Measurements from ENCODE around the gene DYNC2H1. TPM values are rescaled to one million over a fixed set of nuclear protein-coding genes. Genes with fewer than 3 reads are reported as not detected.

Gene DYNC2H1
- total and polyA plus RNA-seq, 4 donors, result 0.77 to 3.3 (median 2.1) TPM

- no peak for TF ChIP-seq CTCF (IDR thresholded peaks at IDR 0.05; ENCODE audit: low read depth, low read length, missing input control)
- no peak for TF ChIP-seq ATF3 (IDR thresholded peaks at IDR 0.05)
- no peak for TF ChIP-seq GABPA (IDR thresholded peaks at IDR 0.05 in 1 of 2, conservative IDR thresholded peaks at IDR 0.05 in 1 of 2)
These were observed 286.4 kb downstream of the DYNC2H1 start (continued) for GRCh38 chr11:103395612-103396011.

GRCh38 chr11:103396237-103396636 is 287.0 kb downstream of the DYNC2H1 start:
- 78% methylated on average over 2 of the region's 2 CpGs for WGBS
- DNase-seq (ENCODE audit: low spot score), result no peak
- Histone ChIP-seq H3K9me3 (ENCODE audit: control insufficient read depth in 4 of 4, low read length in 3 of 4) (no peaks in the 10 kb centered on the region), H3K4me1 (ENCODE audit: control insufficient read depth in 4 of 4, insufficient read depth in 4 of 4, low read length in 3 of 4) (no peaks in the 10 kb centered on the region), H3K4me3 (ENCODE audit: low read depth in 1 of 3, low read length in 3 of 3) (no peak overlapping the region), H3K27me3 (ENCODE audit: control insufficient read depth in 4 of 4, insufficient read depth in 4 of 4, low read length in 3 of 4) (no peaks in the 10 kb centered on the region), H3K9ac (ENCODE audit: low read depth in 1 of 2, low read length in 2 of 2) (no peak overlapping the region), H3K27ac (ENCODE audit: low read depth in 1 of 2, low read length in 2 of 2) (no peak overlapping the region), H3K36me3 (ENCODE audit: control insufficient read depth in 4 of 4, insufficient read depth in 3 of 4, low read depth in 1 of 4, low read length in 3 of 4) (no peaks in the 10 kb centered on the region)
- TF ChIP-seq EGR1 (IDR thresholded peaks at IDR 0.05; ENCODE audit: low read depth in 2 of 2) (no peak), SP1 (IDR thresholded peaks at IDR 0.05) (no peak), ATF3 (IDR thresholded peaks at IDR 0.05) (no peak), RXRA (IDR thresholded peaks at IDR 0.05) (no peak), HNF4G (IDR thresholded peaks at IDR 0.05) (no peak)

GRCh38 chr11:103397369-103397768 is 288.1 kb downstream of the DYNC2H1 start:
- TF ChIP-seq FOXA2 (IDR thresholded peaks at IDR 0.05), result no peak
- TF ChIP-seq TAF1 (conservative IDR thresholded peaks at IDR 0.05), result no peak
- DNase-seq (ENCODE audit: low spot score), result no peak
- Histone ChIP-seq H3K9me3 (ENCODE audit: control insufficient read depth in 4 of 4, low read length in 3 of 4) (no peaks in the 10 kb centered on the region), H3K36me3 (ENCODE audit: control insufficient read depth in 4 of 4, insufficient read depth in 3 of 4, low read depth in 1 of 4, low read length in 3 of 4) (no peaks in the 10 kb centered on the region), H3K27ac (ENCODE audit: low read depth in 1 of 2, low read length in 2 of 2) (no peak overlapping the region), H3K9ac (ENCODE audit: low read depth in 1 of 2, low read length in 2 of 2) (no peak overlapping the region), H3K4me3 (ENCODE audit: low read depth in 1 of 3, low read length in 3 of 3) (no peak overlapping the region), H3K27me3 (ENCODE audit: control insufficient read depth in 4 of 4, insufficient read depth in 4 of 4, low read length in 3 of 4) (no peaks in the 10 kb centered on the region), H3K4me1 (ENCODE audit: control insufficient read depth in 4 of 4, insufficient read depth in 4 of 4, low read length in 3 of 4) (no peaks in the 10 kb centered on the region)
- 62% methylated on average over 2 of the region's 2 CpGs for whole genome bisulfite sequencing

- no peak overlapping the region for H3K9ac ChIP-seq (ENCODE audit: low read depth in 1 of 2, low read length in 2 of 2)
- H3K27me3 ChIP-seq (ENCODE audit: control insufficient read depth in 4 of 4, insufficient read depth in 4 of 4, low read length in 3 of 4), result no peaks in the 10 kb centered on the region
- TF ChIP-seq CTCF (IDR thresholded peaks at IDR 0.05; ENCODE audit: low read depth, low read length, missing input control), result no peak
- TF ChIP-seq HNF4A (conservative IDR thresholded peaks at IDR 0.05), result no peak
- no peak for TF ChIP-seq RAD21 (IDR thresholded peaks at IDR 0.05)
- no peak for TF ChIP-seq EGR1 (IDR thresholded peaks at IDR 0.05; ENCODE audit: low read depth in 2 of 2)
- TF ChIP-seq ATF3 (IDR thresholded peaks at IDR 0.05), result no peak
- TF ChIP-seq YY1 (IDR thresholded peaks at IDR 0.05), result no peak
- no peak for TF ChIP-seq MAX (IDR thresholded peaks at IDR 0.05)
- WGBS, result 88% methylated on average over 6 of the region's 6 CpGs
- no peak for DNase-seq (ENCODE audit: low spot score)
- no peak overlapping the region for H3K27ac ChIP-seq (ENCODE audit: low read depth in 1 of 2, low read length in 2 of 2)
- no peaks in the 10 kb centered on the region for H3K4me1 ChIP-seq (ENCODE audit: control insufficient read depth in 4 of 4, insufficient read depth in 4 of 4, low read length in 3 of 4)
- H3K9me3 ChIP-seq (ENCODE audit: control insufficient read depth in 4 of 4, low read length in 3 of 4), result no peaks in the 10 kb centered on the region
- no peak overlapping the region for H3K4me3 ChIP-seq (ENCODE audit: low read depth in 1 of 3, low read length in 3 of 3)
- H3K36me3 ChIP-seq (ENCODE audit: control insufficient read depth in 4 of 4, insufficient read depth in 3 of 4, low read depth in 1 of 4, low read length in 3 of 4), result no peaks in the 10 kb centered on the region
These were observed 289.6 kb downstream of the DYNC2H1 start for GRCh38 chr11:103398829-103399228.

All from liver (tissue), 9 donors.